Gastrocnemius medialis (tissue), 4 donors: ENCODE data around the gene APP. TPM values are rescaled to one million over a fixed set of nuclear protein-coding genes. Genes with fewer than 3 reads are reported as not detected.
"Not testable (repeated sequence)": the region's sequence is repeated elsewhere in the genome, so short reads cannot be mapped to it uniquely, and the experiment has no call there.

Experiments used
- ATAC-seq, 2 donors: fragments of 150-250 bp; one replicate each; pipeline ENCODE4 v1.9.1; 2016
- DNase-seq, 2 donors: peaks; one replicate each; pipeline ENCODE4 v3.0.0-alpha.2; 2019
- H3K27ac ChIP-seq, 4 donors: fragments of 200-600 bp; sonication (generic); 1 replicate in 1 of 4; 2 replicates in 3 of 4; pipeline ENCODE4 v1.5.1; 2016 to 2018; ENCODE audit warnings: mild to moderate bottlenecking in 2 of 4, moderate library complexity in 1 of 4
- H3K27me3 ChIP-seq, 3 donors: fragments of 200-600 bp; sonication (generic) in 2 of 3; 1 replicate in 1 of 3; 2 replicates in 2 of 3; pipeline versions ENCODE4 v1.5.1 to v1.6.0; 2016 to 2019; ENCODE audit warnings: mild to moderate bottlenecking in 1 of 3, moderate library complexity in 1 of 3
- H3K36me3 ChIP-seq, 2 donors: fragments of 200-600 bp; sonication (generic) in 1 of 2; one replicate each; pipeline ENCODE4 v1.5.1; 2017 to 2018
- H3K4me1 ChIP-seq, 2 donors: fragments of 200-600 bp; sonication (generic) in 1 of 2; one replicate each; pipeline ENCODE4 v1.5.1; 2016 to 2017; ENCODE audit warnings: mild to moderate bottlenecking in 2 of 2
- H3K4me3 ChIP-seq, 4 donors: fragments of 200-600 bp; sonication (generic) in 3 of 4; 1 replicate in 1 of 4; 2 replicates in 3 of 4; pipeline ENCODE4 v1.5.1; 2016 to 2019; ENCODE audit warnings: mild to moderate bottlenecking in 2 of 4
- H3K9me3 ChIP-seq, 3 donors: fragments of 200-600 bp; sonication (generic) in 2 of 3; 1 replicate in 1 of 3; 2 replicates in 2 of 3; pipeline ENCODE4 v1.5.1; 2016 to 2019
- CTCF ChIP-seq, 5 experiments: fragments of 450-650 bp in 3 of 5; fragments of 200-600 bp in 2 of 5; sonication (generic) in 2 of 5; IDR thresholded peaks in 4 of 5; conservative IDR thresholded peaks in 1 of 5; 1 replicate in 4 of 5; 2 replicates in 1 of 5; pipeline ENCODE4 v1.5.1; 2016 to 2019; ENCODE audit warnings: antibody characterized with exemption in 5 of 5, mild to moderate bottlenecking in 3 of 5, moderate library complexity in 3 of 5
- POLR2A ChIP-seq, 2 donors: fragments of 450-650 bp; IDR thresholded peaks; one replicate each; pipeline ENCODE4 v1.6.1; 2017; ENCODE audit warnings: antibody characterized with exemption in 2 of 2, mild to moderate bottlenecking in 2 of 2, moderate library complexity in 2 of 2
- in situ Hi-C, 4 donors: fragments of 200-750 bp; cut with MboI; loops; one replicate each; pipeline versions ENCODE4 v1.15.0 to v1.8.0; 2017; ENCODE audit warnings: low sequenced_read_pairs in 4 of 4
- intact Hi-C: fragments of 100-400 bp; cut with DNase I; formaldehyde crosslinking; loops from one replicate; pipeline ENCODE4 v1.15.1; 2023; ENCODE audit warnings: low total_unique reads
- total RNA-seq, 4 donors: library from RNA; depleted of rRNA; stranded (reverse); fragments of >200 nt; gene quantifications; one replicate each; pipeline versions ENCODE4 v1.1.0 to v1.2.3, GENCODE V29; 2016

The APP gene
- total RNA-seq, 4 donors from 2014 or later, result 45.8 to 73.2 (median 70.1) TPM

GRCh38 chr21:26089730-26090129 lies 80.8 kb downstream of the APP start:
- H3K27me3 ChIP-seq, result no peaks in the 10 kb centered on the region
- H3K4me1 ChIP-seq, result no peaks in the 10 kb centered on the region
- H3K9me3 ChIP-seq, result no peaks in the 10 kb centered on the region
- H3K4me3 ChIP-seq, result no peak overlapping the region
- TF ChIP-seq POLR2A (IDR thresholded peaks at IDR 0.05), result no peak
- no peak for TF ChIP-seq CTCF (IDR thresholded peaks at IDR 0.05 in 4 of 5, conservative IDR thresholded peaks at IDR 0.05 in 1 of 5)
- ATAC-seq (no peak), DNase-seq (no peak)
- intact Hi-C loops, result no loop called here
- no peak overlapping the region for H3K27ac ChIP-seq
- in situ Hi-C loops, result no loop called here
- no peaks in the 10 kb centered on the region for H3K36me3 ChIP-seq

- no peak overlapping the region for H3K27ac ChIP-seq
- in situ Hi-C loops, result no loop called here
- no peaks in the 10 kb centered on the region for H3K36me3 ChIP-seq
- no peaks in the 10 kb centered on the region for H3K4me1 ChIP-seq
- H3K4me3 ChIP-seq, result no peak overlapping the region
- no peaks in the 10 kb centered on the region for H3K9me3 ChIP-seq
- H3K27me3 ChIP-seq, result no peaks in the 10 kb centered on the region
- ATAC-seq, result no peak
- intact Hi-C loops, result no loop called here
- no peak for DNase-seq
- no peak for TF ChIP-seq POLR2A (IDR thresholded peaks at IDR 0.05)
- no peak for TF ChIP-seq CTCF (IDR thresholded peaks at IDR 0.05 in 4 of 5, conservative IDR thresholded peaks at IDR 0.05 in 1 of 5)
These were observed 83.2 kb downstream of the APP start for GRCh38 chr21:26087223-26087918.

DNA sequence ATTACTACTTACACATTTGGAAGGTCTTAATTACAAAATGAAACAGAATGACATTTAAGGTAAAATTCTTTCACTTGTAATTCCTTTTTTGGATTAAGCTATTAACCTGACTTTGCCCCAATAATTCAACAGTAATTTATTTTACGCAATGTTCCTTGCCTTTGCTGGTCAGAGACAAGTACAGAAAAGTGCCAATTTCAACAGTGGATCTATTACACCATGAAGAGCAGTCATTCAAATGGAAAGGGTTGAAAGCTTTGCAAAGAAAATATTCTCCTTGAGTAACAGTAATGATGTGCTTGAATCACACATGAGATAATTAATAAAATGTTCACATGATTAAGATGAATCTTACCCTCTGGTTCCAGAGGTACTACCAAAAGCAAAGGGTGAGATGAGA lies 84.7 kb downstream of the APP start:
- Histone ChIP-seq H3K9me3 (no peaks in the 10 kb centered on the region), H3K36me3 (no peaks in the 10 kb centered on the region), H3K4me3 (no peak overlapping the region), H3K27me3 (no peaks in the 10 kb centered on the region), H3K27ac (no peak overlapping the region), H3K4me1 (no peaks in the 10 kb centered on the region)
- ATAC-seq (no peak), DNase-seq (no peak)
- TF ChIP-seq CTCF (IDR thresholded peaks at IDR 0.05 in 4 of 5, conservative IDR thresholded peaks at IDR 0.05 in 1 of 5) (no peak), POLR2A (IDR thresholded peaks at IDR 0.05) (no peak)
- in situ Hi-C loops (no loop called here), intact Hi-C loops (no loop called here)

DNA sequence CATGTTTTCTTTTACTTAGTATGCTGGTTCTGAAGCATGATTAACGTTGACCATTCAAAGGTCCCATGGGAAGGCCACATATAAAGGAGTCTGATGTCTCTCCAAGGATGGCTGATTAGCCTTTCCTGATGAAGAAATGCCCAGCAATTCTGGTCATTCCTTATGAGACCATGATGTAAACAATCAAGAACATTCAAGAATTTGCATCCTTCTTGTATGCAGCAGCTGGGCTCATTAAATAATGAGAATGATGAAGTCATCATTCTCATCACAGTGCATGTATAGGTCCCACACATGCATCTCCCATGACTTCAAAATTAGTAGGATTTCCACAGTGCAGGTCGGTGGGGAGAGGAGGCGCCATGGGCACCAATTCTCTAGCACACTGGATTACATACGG lies 85.4 kb downstream of the APP start:
- no peaks in the 10 kb centered on the region for H3K36me3 ChIP-seq
- H3K27ac ChIP-seq, result no peak overlapping the region
- in situ Hi-C loops, result no loop called here
- ATAC-seq (no peak), DNase-seq (no peak)
- H3K4me3 ChIP-seq, result no peak overlapping the region
- no peak for TF ChIP-seq POLR2A (IDR thresholded peaks at IDR 0.05)
- no peak for TF ChIP-seq CTCF (IDR thresholded peaks at IDR 0.05 in 4 of 5, conservative IDR thresholded peaks at IDR 0.05 in 1 of 5)
- H3K4me1 ChIP-seq, result no peaks in the 10 kb centered on the region
- H3K27me3 ChIP-seq, result no peaks in the 10 kb centered on the region
- H3K9me3 ChIP-seq, result no peaks in the 10 kb centered on the region
- intact Hi-C loops, result no loop called here

DNA sequence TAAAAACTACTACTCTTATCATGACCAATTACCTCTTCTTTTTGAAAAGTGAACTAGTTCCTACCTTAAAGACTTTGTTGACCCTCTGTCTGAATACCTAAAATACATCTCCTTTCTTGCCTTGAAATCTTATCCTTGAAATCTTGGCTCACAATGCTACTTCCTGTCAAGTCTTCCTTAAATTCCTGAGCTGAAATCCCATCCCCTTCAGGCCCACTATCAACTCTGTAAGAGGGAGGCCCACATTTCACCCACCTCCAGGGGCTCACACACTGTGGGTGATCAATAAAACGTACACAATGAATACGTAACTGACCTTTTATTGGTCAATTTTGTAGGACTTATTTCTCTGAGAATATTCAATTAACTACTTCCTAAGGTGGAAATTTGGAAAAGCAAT lies 88.0 kb downstream of the APP start:
- Histone ChIP-seq H3K36me3 (no peaks in the 10 kb centered on the region), H3K27ac (no peak overlapping the region), H3K27me3 (no peaks in the 10 kb centered on the region), H3K4me1 (no peaks in the 10 kb centered on the region), H3K4me3 (no peak overlapping the region), H3K9me3 (no peaks in the 10 kb centered on the region)
- no peak for ATAC-seq
- intact Hi-C loops, result no loop called here
- in situ Hi-C loops, result no loop called here
- DNase-seq, result no peak
- TF ChIP-seq POLR2A (IDR thresholded peaks at IDR 0.05), result no peak
- TF ChIP-seq CTCF (IDR thresholded peaks at IDR 0.05 in 4 of 5, conservative IDR thresholded peaks at IDR 0.05 in 1 of 5), result no peak

DNA sequence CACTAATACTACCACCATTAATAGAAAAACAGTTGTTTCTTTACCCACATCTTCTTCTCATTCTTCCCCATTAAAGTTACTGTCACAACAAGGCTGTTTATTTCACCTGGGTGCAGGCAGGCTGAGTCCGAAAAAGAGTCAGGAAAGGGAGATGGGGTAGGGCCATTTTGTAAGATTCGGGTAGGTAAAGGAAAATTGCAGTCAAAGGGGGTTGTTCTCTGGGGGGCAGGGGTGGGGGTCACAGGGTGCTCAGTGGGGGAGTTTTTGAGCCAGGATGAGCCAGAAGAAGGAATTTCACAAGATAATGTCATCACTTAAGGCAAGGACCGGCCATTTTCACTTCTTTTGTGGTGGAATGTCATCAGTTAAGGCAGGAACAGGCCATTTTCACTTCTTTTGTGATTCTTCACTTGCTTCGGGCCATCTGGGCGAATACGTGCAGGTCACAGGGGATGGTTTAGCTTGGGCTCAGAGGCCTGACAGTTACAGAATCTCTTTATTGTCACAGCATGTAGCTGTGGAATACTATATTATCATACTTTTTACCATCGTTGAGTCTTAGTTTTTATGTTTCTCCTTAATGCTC lies 89.3 kb downstream of the APP start:
- in situ Hi-C loops, intact Hi-C loops: not testable (repeated sequence)

More for the DNA sequence above, 89.3 kb downstream of the APP start:
- not testable (repeated sequence) for DNase-seq, H3K9me3 ChIP-seq, H3K4me3 ChIP-seq, ATAC-seq, H3K27ac ChIP-seq, H3K4me1 ChIP-seq, H3K36me3 ChIP-seq, H3K27me3 ChIP-seq
